Small intestine (tissue), 7 donors: ENCODE measurements around the gene HSD17B2. TPM values are rescaled to one million over a fixed set of nuclear protein-coding genes. Genes with fewer than 3 reads are reported as not detected.

ENCODE experiments used
- DNase-seq, 2 donors: peaks; one replicate each; pipeline versions ENCODE4 v3.0.0 to v3.0.0-alpha.2; 2013
- FAIRE-seq: peaks from 2 replicates; lab custom pipeline; 2012; peaks lifted over from hg19 to GRCh38; lab: Jason Lieb, UNC
- H3K27ac ChIP-seq, 3 donors: one replicate each; pipeline ENCODE4 v1.5.1; 2013; ENCODE audit warnings: low read length in 2 of 3, mild to moderate bottlenecking in 2 of 3, control low read depth in 1 of 3, inconsistent platforms in 1 of 3, low read depth in 1 of 3, moderate library complexity in 1 of 3
- H3K27me3 ChIP-seq, 3 donors: one replicate each; pipeline ENCODE4 v1.6.1; 2013; ENCODE audit warnings: low read length in 3 of 3, inconsistent platforms in 1 of 3; ENCODE audit not compliant: control insufficient read depth in 3 of 3, insufficient read depth in 3 of 3
- H3K36me3 ChIP-seq, 3 donors: one replicate each; pipeline ENCODE4 v1.6.1; 2013; ENCODE audit warnings: low read length in 3 of 3, inconsistent platforms in 1 of 3, low read depth in 1 of 3, mild to moderate bottlenecking in 1 of 3, moderate library complexity in 1 of 3; ENCODE audit not compliant: control insufficient read depth in 3 of 3, insufficient read depth in 2 of 3
- H3K4me1 ChIP-seq, 3 donors: one replicate each; pipeline ENCODE4 v1.6.1; 2013; ENCODE audit warnings: low read length in 2 of 3, inconsistent platforms in 1 of 3, low read depth in 1 of 3, mild to moderate bottlenecking in 1 of 3, moderate library complexity in 1 of 3; ENCODE audit not compliant: control insufficient read depth in 3 of 3, insufficient read depth in 2 of 3
- H3K4me3 ChIP-seq, 3 donors: one replicate each; pipeline ENCODE4 v1.5.1; 2013; ENCODE audit warnings: low read length in 3 of 3, control low read depth in 1 of 3, inconsistent platforms in 1 of 3, low read depth in 1 of 3, mild to moderate bottlenecking in 1 of 3, moderate library complexity in 1 of 3
- H3K9me3 ChIP-seq, 2 donors: one replicate each; pipeline ENCODE4 v1.6.1; 2013; ENCODE audit warnings: low read depth in 1 of 2, low read length in 1 of 2; ENCODE audit not compliant: control insufficient read depth in 2 of 2, insufficient read depth in 1 of 2
- WGBS, 3 donors: extraction: QIAGEN DNeasy Blood & Tissue Kit; methylation state at CpG; one replicate each; pipeline ENCODE4 v1.1.7; 2013; 5-methylcytosine and 5-hydroxymethylcytosine counted together
- polyA plus RNA-seq, 4 donors: library from polyadenylated mRNA; stranded (reverse) in 3 of 4; unstranded in 1 of 4; fragments of 200-250 nt in 3 of 4; fragments of 120-200 nt in 1 of 4; gene quantifications; one replicate each; pipeline versions ENCODE4 v1.2.1 to v1.2.3, GENCODE V29; 2013
- donor health status: healthy with polysubstance abuse.
- donor health status: control.
- donor health status: control.
- donor health status: Bipolar disorder and iron deficiency.
- donor health status: healthy.

HSD17B2 gene
- polyA plus RNA-seq, 4 donors = 71.7 to 250 (median 182) TPM

- Histone ChIP-seq H3K27ac (no peak overlapping the region), H3K4me1 (peaks cover 10 to 48% (median 16%) of the 10 kb centered on the region in 3 donors), H3K9me3 (no peaks in the 10 kb centered on the region), H3K36me3 (peaks cover 0 to 11% (median 8%) of the 10 kb centered on the region in 3 donors), H3K27me3 (peaks cover 0 to 2% (median 0%) of the 10 kb centered on the region in 3 donors), H3K4me3 (no peak overlapping the region)
- DNase-seq (no peak), FAIRE-seq (no peak)
- 92 to 96% (median 94%) methylated on average over 3 of the region's 3 CpGs for WGBS, 3 donors
These were observed 20.1 kb downstream of the HSD17B2 start for GRCh38 chr16:82055117-82055516.

GRCh38 chr16:82055728-82056549, 20.9 kb downstream of the HSD17B2 start:
- Histone ChIP-seq H3K27me3 (peaks cover 0 to 2% (median 0%) of the 10 kb centered on the region in 3 donors), H3K4me3 (no peak overlapping the region), H3K9me3 (no peaks in the 10 kb centered on the region), H3K36me3 (peaks cover 0 to 11% (median 8%) of the 10 kb centered on the region in 3 donors), H3K27ac (peak overlapping the region in 1 of 3 donors; percentile 40), H3K4me1 (peaks cover 12 to 51% (median 16%) of the 10 kb centered on the region in 3 donors)
- FAIRE-seq (no peak), DNase-seq (peak in 1 of 2 donors; percentile 62)
- 73 to 79% (median 79%) methylated on average over 8 of the region's 8 CpGs for WGBS, 3 donors

GRCh38 chr16:82056550-82056896, 21.5 kb downstream of the HSD17B2 start:
- 83 to 90% (median 86%) methylated on average over 3 of the region's 3 CpGs for WGBS, 3 donors
- H3K36me3 ChIP-seq = peaks cover 0 to 11% (median 8%) of the 10 kb centered on the region in 3 donors
- DNase-seq (no peak), FAIRE-seq (no peak)
- peaks cover 0 to 2% (median 0%) of the 10 kb centered on the region in 3 donors for H3K27me3 ChIP-seq
- H3K9me3 ChIP-seq = no peaks in the 10 kb centered on the region
- no peak overlapping the region for H3K4me3 ChIP-seq
- H3K4me1 ChIP-seq = peaks cover 12 to 49% (median 14%) of the 10 kb centered on the region in 3 donors
- peak overlapping the region in 1 of 3 donors; percentile 40 for H3K27ac ChIP-seq

- DNase-seq = no peak
- Histone ChIP-seq H3K27me3 (no peaks in the 10 kb centered on the region), H3K4me1 (peaks cover 9 to 41% (median 14%) of the 10 kb centered on the region in 3 donors), H3K4me3 (no peak overlapping the region), H3K9me3 (no peaks in the 10 kb centered on the region), H3K27ac (peak overlapping the region in 1 of 3 donors; percentile 23), H3K36me3 (peaks cover 0 to 8% (median 4%) of the 10 kb centered on the region in 3 donors)
- 45 to 67% (median 62%) methylated on average over 8 of the region's 8 CpGs for WGBS, 3 donors
- FAIRE-seq = no peak
These were observed 24.3 kb downstream of the HSD17B2 start for GRCh38 chr16:82059161-82059982.

- 13 to 54% (median 33%) methylated on average over 1 of the region's 1 CpG for WGBS, 3 donors
- H3K4me3 ChIP-seq = no peak overlapping the region
- peak; percentile 79 to 88 for DNase-seq
- peak overlapping the region in 1 of 3 donors; percentile 64 for H3K27ac ChIP-seq
- peaks cover 9 to 41% (median 14%) of the 10 kb centered on the region in 3 donors for H3K4me1 ChIP-seq
- FAIRE-seq = no peak
- H3K27me3 ChIP-seq = no peaks in the 10 kb centered on the region
- H3K36me3 ChIP-seq = peaks cover 0 to 11% (median 6%) of the 10 kb centered on the region in 3 donors
- H3K9me3 ChIP-seq = no peaks in the 10 kb centered on the region
These were observed 24.9 kb downstream of the HSD17B2 start for GRCh38 chr16:82059983-82060421.

- Histone ChIP-seq H3K27ac (no peak overlapping the region), H3K4me3 (no peak overlapping the region), H3K36me3 (peaks cover 0 to 8% (median 7%) of the 10 kb centered on the region in 3 donors), H3K4me1 (peaks cover 9 to 45% (median 14%) of the 10 kb centered on the region in 3 donors), H3K27me3 (no peaks in the 10 kb centered on the region), H3K9me3 (no peaks in the 10 kb centered on the region)
- FAIRE-seq (no peak), DNase-seq (peak in 1 of 2 donors; percentile 52)
- WGBS, 3 donors = 13 to 32% (median 15%) methylated on average over 5 of the region's 5 CpGs
These were observed 26.9 kb downstream of the HSD17B2 start for GRCh38 chr16:82061861-82062525.

GRCh38 chr16:82062645-82063058, 27.6 kb downstream of the HSD17B2 start:
- H3K4me3 ChIP-seq = no peak overlapping the region
- H3K9me3 ChIP-seq = no peaks in the 10 kb centered on the region
- H3K36me3 ChIP-seq = peaks cover 0 to 8% (median 3%) of the 10 kb centered on the region in 3 donors
- H3K27me3 ChIP-seq = no peaks in the 10 kb centered on the region
- peak overlapping the region in 1 of 3 donors; percentile 33 for H3K27ac ChIP-seq
- FAIRE-seq (no peak), DNase-seq (no peak)
- peaks cover 9 to 49% (median 14%) of the 10 kb centered on the region in 3 donors for H3K4me1 ChIP-seq
- WGBS, 3 donors = 83 to 89% (median 89%) methylated on average over 7 of the region's 7 CpGs
